ENCODE results near the gene PFKP.

PFKP gene

DNA sequence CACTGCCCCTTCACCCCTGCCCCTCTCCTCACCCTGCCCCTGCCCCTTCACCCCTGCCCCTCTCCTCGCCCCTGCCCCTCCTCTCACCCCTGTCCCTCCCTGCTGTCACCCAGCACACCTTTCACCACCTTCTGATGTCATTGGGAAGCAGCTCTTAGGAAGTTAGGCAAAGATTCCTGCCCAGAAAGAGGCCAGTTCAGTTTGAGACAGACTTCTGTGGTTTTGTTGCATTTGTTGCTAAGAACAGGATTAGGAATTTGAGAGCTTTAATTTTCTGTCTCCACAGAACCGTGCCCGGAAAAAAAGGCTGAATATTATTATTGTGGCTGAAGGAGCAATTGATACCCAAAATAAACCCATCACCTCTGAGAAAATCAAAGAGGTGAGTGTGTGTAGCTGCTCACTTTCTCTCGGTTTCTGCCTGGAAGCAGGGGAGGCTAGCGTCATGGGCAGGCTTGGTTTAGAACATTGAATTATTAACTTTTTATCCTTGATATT lies 39.6 kb downstream of the PFKP start:
- H4K20me1 ChIP-seq (ENCODE audit: insufficient read depth, low read length): peaks cover 55% of the 10 kb centered on the region
- H3K4me1 ChIP-seq (ENCODE audit: insufficient read depth, low read length): no peaks in the 10 kb centered on the region
- DNase-seq (no peak), ATAC-seq (ENCODE audit: insufficient read depth, low read depth) (no peak)
- H3K27ac ChIP-seq (ENCODE audit: low read length): no peak overlapping the region
- H3K36me3 ChIP-seq (ENCODE audit: insufficient read depth, low read length): peaks cover 87% of the 10 kb centered on the region
- H3K9me3 ChIP-seq (ENCODE audit: insufficient read depth, low read length, severe bottlenecking): no peaks in the 10 kb centered on the region
- TF ChIP-seq, protein P1, sequence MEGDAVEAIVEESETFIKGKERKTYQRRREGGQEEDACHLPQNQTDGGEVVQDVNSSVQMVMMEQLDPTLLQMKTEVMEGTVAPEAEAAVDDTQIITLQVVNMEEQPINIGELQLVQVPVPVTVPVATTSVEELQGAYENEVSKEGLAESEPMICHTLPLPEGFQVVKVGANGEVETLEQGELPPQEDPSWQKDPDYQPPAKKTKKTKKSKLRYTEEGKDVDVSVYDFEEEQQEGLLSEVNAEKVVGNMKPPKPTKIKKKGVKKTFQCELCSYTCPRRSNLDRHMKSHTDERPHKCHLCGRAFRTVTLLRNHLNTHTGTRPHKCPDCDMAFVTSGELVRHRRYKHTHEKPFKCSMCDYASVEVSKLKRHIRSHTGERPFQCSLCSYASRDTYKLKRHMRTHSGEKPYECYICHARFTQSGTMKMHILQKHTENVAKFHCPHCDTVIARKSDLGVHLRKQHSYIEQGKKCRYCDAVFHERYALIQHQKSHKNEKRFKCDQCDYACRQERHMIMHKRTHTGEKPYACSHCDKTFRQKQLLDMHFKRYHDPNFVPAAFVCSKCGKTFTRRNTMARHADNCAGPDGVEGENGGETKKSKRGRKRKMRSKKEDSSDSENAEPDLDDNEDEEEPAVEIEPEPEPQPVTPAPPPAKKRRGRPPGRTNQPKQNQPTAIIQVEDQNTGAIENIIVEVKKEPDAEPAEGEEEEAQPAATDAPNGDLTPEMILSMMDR (IDR thresholded peaks at IDR 0.05; ENCODE audit: borderline replicate concordance, extremely low read depth, low read length, poor library complexity, severe bottlenecking): no peak
- H3K27me3 ChIP-seq (ENCODE audit: insufficient read depth, low read length, poor library complexity): no peaks in the 10 kb centered on the region
- no peak overlapping the region for H3K4me2 ChIP-seq (ENCODE audit: insufficient read depth, low read length)
- no peak overlapping the region for H2AFZ ChIP-seq (ENCODE audit: low read depth, low read length)
- no peak overlapping the region for H3K9ac ChIP-seq (ENCODE audit: low read depth, low read length)
- H3K79me2 ChIP-seq (ENCODE audit: insufficient read depth, low read length): peaks cover 14% of the 10 kb centered on the region
- no peak overlapping the region for H3K4me3 ChIP-seq (ENCODE audit: low read depth in 1 of 2, low read length in 2 of 2)

DNA sequence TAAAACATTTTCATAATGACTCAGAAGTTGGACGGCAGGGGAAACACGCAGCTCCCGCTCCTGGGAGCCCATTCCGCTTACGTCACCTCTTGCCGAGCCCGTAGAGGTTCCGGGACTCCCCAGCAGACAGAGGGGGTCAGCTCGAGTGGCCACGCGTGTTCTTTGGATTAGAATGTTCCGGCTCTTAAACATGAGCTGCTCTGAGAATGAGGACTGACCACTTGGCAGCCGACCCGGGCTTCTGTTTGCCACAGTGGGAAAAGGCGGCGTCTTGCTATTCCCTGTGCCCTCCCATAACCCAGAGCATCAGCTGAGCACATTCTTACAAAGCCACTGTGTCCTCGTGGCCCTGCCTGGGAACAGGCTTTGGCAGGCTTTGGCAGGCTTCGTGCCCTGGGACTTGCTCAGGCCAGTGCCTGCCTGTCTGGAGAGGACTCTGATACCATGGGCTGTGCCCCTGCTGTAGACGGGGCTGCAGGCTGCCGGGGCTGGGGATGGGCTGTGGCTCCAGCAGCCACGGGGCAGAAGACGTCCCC lies 40.1 kb downstream of the PFKP start:
- no peak overlapping the region for H3K9ac ChIP-seq (ENCODE audit: low read depth, low read length)
- no peaks in the 10 kb centered on the region for H3K27me3 ChIP-seq (ENCODE audit: insufficient read depth, low read length, poor library complexity)
- TF ChIP-seq EZH2 (IDR thresholded peaks at IDR 0.05; ENCODE audit: borderline replicate concordance, low read depth, low read length, severe bottlenecking): no peak
- TF ChIP-seq, protein P1 (IDR thresholded peaks at IDR 0.05; ENCODE audit: borderline replicate concordance, extremely low read depth, low read length, poor library complexity, severe bottlenecking): no peak
- H4K20me1 ChIP-seq (ENCODE audit: insufficient read depth, low read length): peaks cover 55% of the 10 kb centered on the region
- H3K4me1 ChIP-seq (ENCODE audit: insufficient read depth, low read length): no peaks in the 10 kb centered on the region
- H2AFZ ChIP-seq (ENCODE audit: low read depth, low read length): no peak overlapping the region
- H3K4me2 ChIP-seq (ENCODE audit: insufficient read depth, low read length): no peak overlapping the region
- H3K36me3 ChIP-seq (ENCODE audit: insufficient read depth, low read length): peaks cover 90% of the 10 kb centered on the region
- H3K9me3 ChIP-seq (ENCODE audit: insufficient read depth, low read length, severe bottlenecking): no peaks in the 10 kb centered on the region
- DNase-seq (no peak), ATAC-seq (ENCODE audit: insufficient read depth, low read depth) (no peak)
- H3K79me2 ChIP-seq (ENCODE audit: insufficient read depth, low read length): peaks cover 13% of the 10 kb centered on the region
- H3K4me3 ChIP-seq (ENCODE audit: low read depth in 1 of 2, low read length in 2 of 2): no peak overlapping the region
- no peak overlapping the region for H3K27ac ChIP-seq (ENCODE audit: low read length)

DNA sequence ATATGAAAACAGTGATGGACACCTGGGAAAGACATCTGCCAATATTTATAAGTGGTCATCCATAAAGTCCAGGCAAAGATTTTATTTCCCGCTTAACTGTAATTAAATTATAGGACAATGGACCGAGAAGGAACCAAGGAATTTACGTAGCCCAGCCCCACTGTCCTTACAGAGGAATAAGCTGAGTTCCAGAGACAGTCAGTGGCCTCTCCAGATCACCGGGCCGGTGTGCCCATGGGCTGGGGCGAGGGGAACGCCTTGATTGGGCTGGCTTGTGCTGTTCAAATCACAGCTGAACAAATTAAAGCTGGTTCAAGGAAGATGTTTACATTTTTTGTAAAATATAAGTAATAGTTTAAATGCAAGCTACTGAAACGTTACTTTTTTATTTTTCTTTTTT lies 40.7 kb downstream of the PFKP start:
- H4K20me1 ChIP-seq (ENCODE audit: insufficient read depth, low read length): peaks cover 54% of the 10 kb centered on the region
- TF ChIP-seq EZH2 (IDR thresholded peaks at IDR 0.05; ENCODE audit: borderline replicate concordance, low read depth, low read length, severe bottlenecking): no peak
- TF ChIP-seq, protein P1 (IDR thresholded peaks at IDR 0.05; ENCODE audit: borderline replicate concordance, extremely low read depth, low read length, poor library complexity, severe bottlenecking): no peak
- ATAC-seq (ENCODE audit: insufficient read depth, low read depth): no peak
- no peak overlapping the region for H3K4me2 ChIP-seq (ENCODE audit: insufficient read depth, low read length)
- H3K4me1 ChIP-seq (ENCODE audit: insufficient read depth, low read length): no peaks in the 10 kb centered on the region
- H3K36me3 ChIP-seq (ENCODE audit: insufficient read depth, low read length): peaks cover 90% of the 10 kb centered on the region
- no peaks in the 10 kb centered on the region for H3K9me3 ChIP-seq (ENCODE audit: insufficient read depth, low read length, severe bottlenecking)
- DNase-seq: no peak
- no peak overlapping the region for H2AFZ ChIP-seq (ENCODE audit: low read depth, low read length)
- H3K4me3 ChIP-seq (ENCODE audit: low read depth in 1 of 2, low read length in 2 of 2): no peak overlapping the region
- no peak overlapping the region for H3K27ac ChIP-seq (ENCODE audit: low read length)
- no peaks in the 10 kb centered on the region for H3K27me3 ChIP-seq (ENCODE audit: insufficient read depth, low read length, poor library complexity)
- peaks cover 8% of the 10 kb centered on the region for H3K79me2 ChIP-seq (ENCODE audit: insufficient read depth, low read length)
- no peak overlapping the region for H3K9ac ChIP-seq (ENCODE audit: low read depth, low read length)
